HepG2 (cell line): ENCODE results near the gene TARBP2.

Source experiments
- ESRRA ChIP-seq: sonication (generic); formaldehyde crosslinking; IDR thresholded peaks from 2 replicates; pipeline ENCODE4 v1.5.1; 2020; ENCODE audit warnings: mild to moderate bottlenecking, low read depth, missing genetic modification reagents
- ZNF772 ChIP-seq: sonication (generic); formaldehyde crosslinking; IDR thresholded peaks from 2 replicates; pipeline ENCODE4 v1.5.0; 2020; ENCODE audit warnings: mild to moderate bottlenecking, missing genetic modification reagents
- ZNF777 ChIP-seq: sonication (generic); formaldehyde crosslinking; IDR thresholded peaks from 2 replicates; pipeline ENCODE4 v1.4.0; 2020; ENCODE audit warnings: missing genetic modification reagents
- TF ChIP-seq, protein P1 (sequence below): sonication (generic); formaldehyde crosslinking; IDR thresholded peaks from 2 replicates; pipeline ENCODE4 v1.5.0; 2020; ENCODE audit warnings: mild to moderate bottlenecking, missing genetic modification reagents, moderate library complexity

DNA sequence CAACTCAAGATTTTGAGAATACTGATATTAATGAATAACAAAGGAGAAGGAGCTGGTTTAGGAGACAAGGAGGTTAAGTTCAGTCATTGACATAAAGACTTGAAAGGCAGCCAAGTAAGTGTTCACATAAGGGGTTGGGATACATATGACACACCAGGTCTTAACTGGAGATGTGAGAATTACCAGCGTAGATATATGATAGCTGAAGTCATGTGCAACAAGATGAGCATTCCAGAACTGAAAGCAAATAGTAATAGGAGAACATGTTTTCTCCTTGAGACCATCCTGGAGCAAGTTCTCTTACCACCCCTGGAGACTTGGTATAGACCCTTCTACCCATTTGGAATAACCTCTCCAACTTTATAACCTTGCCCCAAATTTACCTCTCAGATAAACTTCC is 49.5 kb downstream of the TARBP2 start:
- TF ChIP-seq, protein P1, sequence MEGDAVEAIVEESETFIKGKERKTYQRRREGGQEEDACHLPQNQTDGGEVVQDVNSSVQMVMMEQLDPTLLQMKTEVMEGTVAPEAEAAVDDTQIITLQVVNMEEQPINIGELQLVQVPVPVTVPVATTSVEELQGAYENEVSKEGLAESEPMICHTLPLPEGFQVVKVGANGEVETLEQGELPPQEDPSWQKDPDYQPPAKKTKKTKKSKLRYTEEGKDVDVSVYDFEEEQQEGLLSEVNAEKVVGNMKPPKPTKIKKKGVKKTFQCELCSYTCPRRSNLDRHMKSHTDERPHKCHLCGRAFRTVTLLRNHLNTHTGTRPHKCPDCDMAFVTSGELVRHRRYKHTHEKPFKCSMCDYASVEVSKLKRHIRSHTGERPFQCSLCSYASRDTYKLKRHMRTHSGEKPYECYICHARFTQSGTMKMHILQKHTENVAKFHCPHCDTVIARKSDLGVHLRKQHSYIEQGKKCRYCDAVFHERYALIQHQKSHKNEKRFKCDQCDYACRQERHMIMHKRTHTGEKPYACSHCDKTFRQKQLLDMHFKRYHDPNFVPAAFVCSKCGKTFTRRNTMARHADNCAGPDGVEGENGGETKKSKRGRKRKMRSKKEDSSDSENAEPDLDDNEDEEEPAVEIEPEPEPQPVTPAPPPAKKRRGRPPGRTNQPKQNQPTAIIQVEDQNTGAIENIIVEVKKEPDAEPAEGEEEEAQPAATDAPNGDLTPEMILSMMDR: no peak
- TF ChIP-seq ZNF772 (CRISPR knock-in tag) (no peak), ZNF777 (CRISPR knock-in tag) (no peak), ESRRA (CRISPR knock-in tag) (no peak)
